Measurements from ENCODE around the gene EXOC6B. TPM values are rescaled to one million over a fixed set of nuclear protein-coding genes. Genes with fewer than 3 reads are reported as not detected.

Gene EXOC6B
- total RNA-seq, 1 experiment from 2014 or later = 40.1 TPM

GRCh38 chr2:72361521-72361920 lies 464.3 kb downstream of the EXOC6B start:
- H3K4me1 Mint-ChIP-seq = no peaks in the 10 kb centered on the region
- H4K5ac ChIP-seq (ENCODE audit: insufficient read length, low read depth, low read length) = no peak overlapping the region
- no peak for TF ChIP-seq CTCF (conservative IDR thresholded peaks at IDR 0.05)

More at GRCh38 chr2:72361521-72361920, 464.3 kb downstream of the EXOC6B start:
- Histone ChIP-seq H2BK12ac (ENCODE audit: insufficient read length, low read depth, low read length) (no peak overlapping the region), H4K8ac (replicated peaks; ENCODE audit: insufficient read length, low read depth, low read length) (no peak overlapping the region), H3K9ac (ENCODE audit: extremely low read depth, insufficient read length, low read length) (no peak overlapping the region), H3K79me1 (ENCODE audit: insufficient read depth, low read depth, low read length, poor library complexity, severe bottlenecking) (no peaks in the 10 kb centered on the region), H2AK5ac (ENCODE audit: insufficient read length, low read length) (no peak overlapping the region), H2BK20ac (ENCODE audit: low read depth, low read length, poor library complexity, severe bottlenecking) (no peak overlapping the region), H3K14ac (ENCODE audit: insufficient read depth, low read length) (no peak overlapping the region), H2AFZ (ENCODE audit: low read length) (no peak overlapping the region), H3K18ac (ENCODE audit: insufficient read length, low read depth, low read length) (no peak overlapping the region), H3K4me2 (ENCODE audit: insufficient read depth, insufficient read length, low read length) (no peak overlapping the region), H4K91ac (ENCODE audit: insufficient read length, low read depth, low read length) (no peak overlapping the region), H3K27ac (ENCODE audit: insufficient read length, low read depth, low read length) (no peak overlapping the region), H2BK5ac (ENCODE audit: insufficient read length, low read length) (no peak overlapping the region), H2BK120ac (ENCODE audit: low read depth, low read length, poor library complexity, severe bottlenecking) (no peak overlapping the region), H3K9me3 (ENCODE audit: control insufficient read depth, low read depth, low read length) (no peaks in the 10 kb centered on the region), H3K4me1 (ENCODE audit: insufficient read depth, low read length) (no peaks in the 10 kb centered on the region), H3K23me2 (ENCODE audit: insufficient read length, low read depth, low read length, poor library complexity, severe bottlenecking) (no peaks in the 10 kb centered on the region), H3K56ac (ENCODE audit: insufficient read length, low read depth, low read length) (no peak overlapping the region), H3K4ac (ENCODE audit: low read depth, low read length) (no peak overlapping the region), H4K20me1 (ENCODE audit: control insufficient read depth, insufficient read depth, insufficient read length) (no peaks in the 10 kb centered on the region), H3T11ph (ENCODE audit: low read length) (no peak overlapping the region), H2BK15ac (ENCODE audit: low read depth, low read length) (no peak overlapping the region), H3K23ac (ENCODE audit: insufficient read length, low read depth, low read length) (no peak overlapping the region), H3K79me2 (ENCODE audit: insufficient read depth, low read length) (no peaks in the 10 kb centered on the region), H3K27me3 (ENCODE audit: insufficient read depth, low read length) (no peaks in the 10 kb centered on the region)
- Mint-ChIP-seq H3K27me3 (ENCODE audit: low read depth) (no peaks in the 10 kb centered on the region), H3K4me3 (no peak overlapping the region), H3K27ac (no peak overlapping the region), H3K9me3 (no peaks in the 10 kb centered on the region), H3K36me3 (ENCODE audit: insufficient read depth in 1 of 3, low read depth in 3 of 3) (no peaks in the 10 kb centered on the region; a peak in 2 of 7 replicates)
- WGBS (ENCODE audit: extremely low coverage, insufficient read length, low lambda C conversion rate) = no CpG with 5 or more reads among the region's 2 CpGs
- no peak for DNase-seq
